Epithelial cell of proximal tubule (primary cell): Measurements from ENCODE around the gene CEP135. TPM values are rescaled to one million over a fixed set of nuclear protein-coding genes. Genes with fewer than 3 reads are reported as not detected.

Source experiments
- DNase-seq: peaks from one replicate; pipeline ENCODE4 v3.0.0-alpha.2; 2011; ENCODE audit warnings: low read depth
- H3K4me3 ChIP-seq: 2 replicates; pipeline ENCODE4 v1.5.1; 2011; ENCODE audit warnings: low read depth, mild to moderate bottlenecking, low read length
- CTCF ChIP-seq: conservative IDR thresholded peaks from 2 replicates; pipeline ENCODE4 v1.5.1; 2012; ENCODE audit warnings: low read depth, mild to moderate bottlenecking, low read length
- total RNA-seq: library from RNA; depleted of rRNA; stranded (reverse); fragments of >200 nt; gene quantifications from 2 replicates; pipeline ENCODE4 v1.2.3, GENCODE V29; 2015

Gene CEP135
- total RNA-seq, 1 donor from 2014 or later: 7.8 TPM

- TF ChIP-seq CTCF: no peak
- DNase-seq: no peak
- no peak overlapping the region for H3K4me3 ChIP-seq
These were observed 24.9 kb downstream of the CEP135 start for GRCh38 chr4:55973650-55974049.

GRCh38 chr4:55977811-55978210, 29.1 kb downstream of the CEP135 start:
- DNase-seq: no peak
- H3K4me3 ChIP-seq: no peak overlapping the region
- TF ChIP-seq CTCF: no peak

- DNase-seq: no peak
- no peak overlapping the region for H3K4me3 ChIP-seq
- TF ChIP-seq CTCF: no peak
These were observed 30.8 kb downstream of the CEP135 start for GRCh38 chr4:55979562-55979961.

GRCh38 chr4:55980725-55981124, 32.0 kb downstream of the CEP135 start:
- no peak for TF ChIP-seq CTCF
- H3K4me3 ChIP-seq: no peak overlapping the region
- DNase-seq: no peak

GRCh38 chr4:55982976-55983375, 34.2 kb downstream of the CEP135 start:
- H3K4me3 ChIP-seq: no peak overlapping the region
- TF ChIP-seq CTCF: no peak
- no peak for DNase-seq

- no peak for TF ChIP-seq CTCF
- no peak overlapping the region for H3K4me3 ChIP-seq
- no peak for DNase-seq
These were observed 41.0 kb downstream of the CEP135 start for GRCh38 chr4:55989766-55990165.

GRCh38 chr4:55993994-55994663, 45.4 kb downstream of the CEP135 start:
- H3K4me3 ChIP-seq: no peak overlapping the region
- TF ChIP-seq CTCF: no peak
- no peak for DNase-seq
